OCI-LY7 (cell line): ENCODE results near the gene MET. TPM values are rescaled to one million over a fixed set of nuclear protein-coding genes. Genes with fewer than 3 reads are reported as not detected.

Experiments used
- BruUV-seq: library from RNA; stranded (reverse); fragments of 400-500 nt; replicated peaks from 2 replicates; lab custom pipeline; 2021; lab: Mats Ljungman, UMichigan
- CTCF ChIA-PET: fragments of 300-600 bp; sonication (Branson Sonifier 250); formaldehyde crosslinking; loops from one replicate; lab custom pipeline; 2022; ENCODE audit warnings: antibody characterized with exemption; ENCODE audit not compliant: unreplicated experiment; lab: Charles Lee
- POLR2A ChIA-PET: fragments of 300-600 bp; sonication (Branson Sonifier 250); formaldehyde crosslinking; loops from one replicate; lab custom pipeline; 2022; ENCODE audit warnings: antibody characterized with exemption; lab: Charles Lee
- DNase-seq: peaks from one replicate; pipeline ENCODE4 v3.0.0-alpha.2; 2015; ENCODE audit warnings: low spot score
- H2AFZ ChIP-seq: fragments of 200-600 bp; sonication (generic), shearing (Covaris generic); 2 replicates; pipeline ENCODE4 v1.6.1; 2014; ENCODE audit warnings: mild to moderate bottlenecking, antibody characterized with exemption, low read length, moderate library complexity
- H3K27ac ChIP-seq: fragments of 200-600 bp; sonication (generic); 2 replicates; pipeline ENCODE4 v1.5.1; 2014; ENCODE audit warnings: mixed run types, low read depth, mild to moderate bottlenecking, moderate library complexity, low read length, inconsistent platforms; ENCODE audit not compliant: poor library complexity, severe bottlenecking
- H3K36me3 ChIP-seq: fragments of 200-600 bp; sonication (generic); 2 replicates; pipeline ENCODE4 v1.6.1; 2014; ENCODE audit warnings: mild to moderate bottlenecking, antibody characterized with exemption, low read length, moderate library complexity, mixed read lengths; ENCODE audit not compliant: insufficient read depth
- H3K4me1 ChIP-seq: fragments of 200-600 bp; sonication (generic); 2 replicates; pipeline ENCODE4 v1.5.1; 2014; ENCODE audit warnings: mild to moderate bottlenecking, low read length; ENCODE audit not compliant: insufficient read depth, poor library complexity, severe bottlenecking
- H3K4me2 ChIP-seq: fragments of 200-600 bp; sonication (generic); 2 replicates; pipeline ENCODE4 v1.6.1; 2014; ENCODE audit warnings: mild to moderate bottlenecking, low read length
- H3K4me3 ChIP-seq: fragments of 200-600 bp; sonication (generic); 2 replicates; pipeline ENCODE4 v1.5.1; 2014; ENCODE audit warnings: mild to moderate bottlenecking, low read depth, low read length; ENCODE audit not compliant: poor library complexity, severe bottlenecking
- H3K79me2 ChIP-seq: fragments of 200-600 bp; sonication (generic); 2 replicates; pipeline ENCODE4 v1.6.1; 2016; ENCODE audit warnings: low read depth, mild to moderate bottlenecking, low read length, moderate library complexity, mixed read lengths; ENCODE audit not compliant: insufficient read depth
- H3K9me2 ChIP-seq: fragments of 200-600 bp; sonication (generic); 2 replicates; pipeline ENCODE4 v1.6.1; 2016; ENCODE audit warnings: mild to moderate bottlenecking, low read length, mixed read lengths; ENCODE audit not compliant: insufficient read depth
- H3K9me3 ChIP-seq: fragments of 200-600 bp; sonication (generic); 2 replicates; pipeline ENCODE4 v1.6.1; 2014; ENCODE audit warnings: mild to moderate bottlenecking, mixed run types, low read length, mixed read lengths
- H4K20me1 ChIP-seq: fragments of 200-600 bp; sonication (generic); 2 replicates; pipeline ENCODE4 v1.6.1; 2014; ENCODE audit warnings: mild to moderate bottlenecking, antibody characterized with exemption, low read length, moderate library complexity, mixed read lengths; ENCODE audit not compliant: insufficient read depth
- CTCF ChIP-seq: fragments of 200-600 bp; sonication (generic); conservative IDR thresholded peaks from 2 replicates; pipeline ENCODE4 v1.5.1; 2014; ENCODE audit warnings: mild to moderate bottlenecking, antibody characterized with exemption, low read length, moderate library complexity, mixed read lengths
- EZH2phosphoT487 ChIP-seq: fragments of 200-600 bp; sonication (generic); IDR thresholded peaks from 2 replicates; pipeline ENCODE4 v1.6.1; 2018; ENCODE audit warnings: low read depth, borderline replicate concordance, mild to moderate bottlenecking, mixed run types, antibody characterized with exemption, low read length, moderate library complexity, mixed read lengths
- intact Hi-C: fragments of 100-400 bp; cut with micrococcal nuclease; formaldehyde crosslinking; loops from one replicate; pipeline ENCODE4 v1.10.0; 2022; ENCODE audit not compliant: unreplicated experiment
- total RNA-seq, 2 experiments: library from RNA; depleted of rRNA in 1 of 2; stranded (reverse); fragments of >200 nt in 1 of 2; shearing (Covaris generic) in 1 of 2; gene quantifications; 2 replicates each; pipeline ENCODE4 v1.2.3, GENCODE V29; 2014 to 2022

The MET gene
- total RNA-seq, 2 experiments from 2014 or later: not detected

DNA sequence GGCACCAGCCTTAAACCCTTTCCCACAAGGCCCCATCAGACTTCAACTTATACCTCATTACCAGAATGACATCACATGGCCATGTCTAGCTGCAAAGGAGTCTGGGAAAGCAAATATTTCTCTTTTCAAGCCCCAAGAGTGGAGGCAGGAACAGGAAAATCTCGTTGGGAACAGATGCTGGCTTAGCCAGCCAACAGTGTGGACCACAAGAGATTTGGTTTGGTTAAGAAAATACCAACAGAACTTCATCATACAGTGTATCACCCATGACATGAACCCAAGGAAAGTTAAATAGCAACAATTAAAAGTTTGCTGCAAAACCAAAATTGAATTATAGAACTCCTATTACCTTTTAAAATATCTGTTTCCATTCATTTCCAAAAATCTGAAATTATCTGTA lies 2.2 kb upstream of the MET start:
- Histone ChIP-seq H3K79me2 (no peaks in the 10 kb centered on the region), H3K4me2 (no peak overlapping the region), H3K27ac (no peak overlapping the region), H3K4me3 (no peak overlapping the region), H3K4me1 (no peaks in the 10 kb centered on the region), H3K9me2 (no peaks in the 10 kb centered on the region), H3K9me3 (no peaks in the 10 kb centered on the region), H4K20me1 (no peaks in the 10 kb centered on the region), H2AFZ (no peak overlapping the region), H3K36me3 (no peaks in the 10 kb centered on the region)
- ChIA-PET POLR2A (no interaction called here), CTCF (no interaction called here)
- intact Hi-C loops: no loop called here
- no peak for DNase-seq
- TF ChIP-seq EZH2phosphoT487: no peak
- no peak for TF ChIP-seq CTCF
- no TSS peak for BruUV-seq

DNA sequence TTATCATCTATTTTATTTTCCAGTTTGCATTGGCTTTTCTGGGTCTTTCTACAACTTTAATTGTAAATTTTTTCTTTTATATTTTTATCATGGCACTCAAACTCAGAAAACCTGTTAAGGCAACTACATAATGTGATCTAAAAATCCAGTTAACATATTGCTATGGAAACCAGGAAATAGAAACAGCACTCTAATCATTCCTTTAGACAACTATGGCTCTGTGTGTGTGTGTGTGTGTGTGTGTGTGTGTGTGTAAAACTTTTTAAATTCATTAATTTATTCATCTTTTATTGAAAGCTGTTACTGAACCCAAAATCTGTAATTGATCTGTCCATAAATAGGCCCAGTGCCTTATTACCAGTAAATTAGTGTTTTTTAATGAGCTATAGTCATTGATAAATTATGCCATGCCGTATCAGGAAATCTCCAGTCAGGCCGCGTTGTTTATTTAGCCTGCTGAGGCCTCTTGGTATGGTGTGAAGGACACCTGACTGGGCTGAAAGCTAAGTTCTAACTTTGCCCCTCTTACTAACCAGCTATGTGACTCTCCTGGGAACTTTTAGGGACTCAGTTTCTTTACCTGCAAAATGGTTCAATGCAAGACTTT lies 1.5 kb upstream of the MET start:
- H3K4me3 ChIP-seq: no peak overlapping the region
- POLR2A ChIA-PET: interaction anchor here (0.7 kb wide), 1 partner anchor 25 kb away, joined by 3 read pairs; no protein-coding TSS in a partner anchor
- no peaks in the 10 kb centered on the region for H3K79me2 ChIP-seq
- no peaks in the 10 kb centered on the region for H4K20me1 ChIP-seq
- no peak for DNase-seq
- H3K9me3 ChIP-seq: no peaks in the 10 kb centered on the region
- intact Hi-C loops: no loop called here
- CTCF ChIA-PET: no interaction called here
- H3K4me2 ChIP-seq: no peak overlapping the region
- no peak overlapping the region for H2AFZ ChIP-seq
- H3K27ac ChIP-seq: no peak overlapping the region
- H3K4me1 ChIP-seq: no peaks in the 10 kb centered on the region
- H3K9me2 ChIP-seq: no peaks in the 10 kb centered on the region
- BruUV-seq: no TSS peak
- no peak for TF ChIP-seq EZH2phosphoT487
- TF ChIP-seq CTCF: no peak
- no peaks in the 10 kb centered on the region for H3K36me3 ChIP-seq

DNA sequence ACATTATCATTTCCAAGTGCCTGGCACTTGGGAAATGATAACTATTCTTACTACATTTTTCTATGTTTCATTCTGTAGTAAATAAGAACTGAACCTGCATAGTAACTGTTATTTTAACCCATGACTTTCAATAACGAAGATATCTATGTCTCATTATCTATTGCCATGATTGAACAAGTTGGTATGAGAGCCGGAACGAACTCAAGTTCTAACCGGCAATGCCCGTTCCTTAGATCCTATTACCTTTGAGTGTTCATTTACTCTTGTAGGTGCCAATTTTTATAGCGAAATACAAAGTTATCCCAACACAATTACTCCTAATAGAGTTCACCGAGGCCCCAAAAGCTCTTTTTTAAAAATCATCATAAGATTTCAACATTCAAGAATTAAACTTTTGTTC lies 885 bp upstream of the MET start:
- H3K36me3 ChIP-seq: no peaks in the 10 kb centered on the region
- ChIA-PET POLR2A (interaction anchor here (0.7 kb wide), 1 partner anchor 25 kb away, joined by 3 read pairs; no protein-coding TSS in a partner anchor), CTCF (no interaction called here)
- no peaks in the 10 kb centered on the region for H3K9me3 ChIP-seq
- H3K79me2 ChIP-seq: no peaks in the 10 kb centered on the region
- no peaks in the 10 kb centered on the region for H3K4me1 ChIP-seq
- intact Hi-C loops: no loop called here
- TF ChIP-seq EZH2phosphoT487 (no peak), CTCF (no peak)
- no peak overlapping the region for H3K27ac ChIP-seq
- H3K9me2 ChIP-seq: no peaks in the 10 kb centered on the region
- no peaks in the 10 kb centered on the region for H4K20me1 ChIP-seq
- no TSS peak for BruUV-seq
- no peak overlapping the region for H2AFZ ChIP-seq
- DNase-seq: no peak
- H3K4me3 ChIP-seq: no peak overlapping the region
- no peak overlapping the region for H3K4me2 ChIP-seq
